GM19035 (cell line): ENCODE measurements around the gene CABP4.

Experiments
- ATAC-seq: cut with Tn5 transposase; IDR thresholded peaks from one replicate; pipeline ENCODE4 v1.9.1; 2021; ENCODE audit not compliant: unreplicated experiment

The CABP4 gene

DNA sequence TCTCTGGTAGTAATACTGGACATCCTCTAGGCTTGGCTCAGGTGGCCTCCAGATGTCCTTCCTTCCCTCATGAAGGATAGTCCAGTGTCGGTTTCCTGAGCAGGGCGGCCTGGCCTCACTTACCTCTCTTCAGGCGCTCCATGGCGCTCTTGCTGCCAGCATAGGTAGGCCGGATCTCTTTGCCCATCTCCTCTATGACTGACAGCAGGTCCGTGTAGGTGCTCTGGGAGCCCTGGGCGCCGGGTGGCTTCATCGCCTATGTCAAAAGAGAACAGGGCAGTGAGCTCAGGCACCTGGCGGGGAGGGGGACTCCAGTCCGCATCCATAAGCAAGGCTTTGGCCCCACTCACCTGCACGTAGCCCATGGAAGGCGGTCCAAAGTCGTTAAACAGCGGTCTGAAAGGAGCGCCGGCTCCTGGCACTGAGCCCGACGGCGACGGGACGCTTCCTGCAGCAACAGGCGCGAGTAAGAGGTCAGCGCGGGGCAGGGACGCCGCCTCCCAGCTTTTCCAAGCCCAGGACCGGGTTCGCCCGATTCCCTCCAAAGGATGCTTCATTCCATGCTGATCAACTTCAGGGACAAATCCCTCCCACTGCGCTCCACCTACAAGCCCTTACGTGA is 52.2 kb downstream of the CABP4 start:
- no peak for ATAC-seq

- peak; percentile 65 for ATAC-seq
Observed at GRCh38 chr11:67507864-67508485, 52.8 kb downstream of the CABP4 start, which contains the start of gene CDK2AP2. TSS of gene CDK2AP2 (minus strand) at chr11:67508162. CDS start at chr11:67508082, 80 bp downstream.

DNA sequence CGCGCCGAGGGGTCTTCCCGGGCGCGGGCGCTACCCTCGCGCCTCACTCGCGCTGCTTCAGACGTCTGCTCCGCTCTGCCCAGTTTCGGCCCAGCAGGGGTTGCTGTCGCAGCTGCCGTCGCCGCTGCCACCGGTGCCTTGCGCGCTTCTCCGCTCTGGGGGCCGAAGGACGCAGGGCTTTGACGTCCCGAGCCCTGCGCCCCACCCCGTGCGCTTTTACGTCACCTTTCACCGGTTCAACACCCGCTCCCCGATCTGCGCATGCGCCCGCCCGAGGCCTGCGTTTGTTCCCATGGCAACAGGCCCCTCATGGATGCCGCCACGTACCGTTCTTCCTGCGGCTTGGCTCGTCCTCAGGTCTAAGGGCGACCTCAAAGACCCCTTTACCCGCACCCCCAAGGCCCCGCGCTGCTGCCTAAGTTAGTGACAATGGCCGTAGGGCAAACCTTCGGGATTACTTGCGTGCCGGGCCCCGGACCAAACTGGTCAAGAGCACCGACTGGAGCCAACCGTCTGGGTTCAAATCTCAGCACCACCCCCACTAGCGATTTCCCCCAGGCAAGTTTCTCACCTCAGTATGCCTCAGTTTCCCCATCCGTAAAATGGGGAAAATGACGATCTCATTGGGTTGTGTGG is 53.5 kb downstream of the CABP4 start:
- peak; percentile 40 for ATAC-seq

DNA sequence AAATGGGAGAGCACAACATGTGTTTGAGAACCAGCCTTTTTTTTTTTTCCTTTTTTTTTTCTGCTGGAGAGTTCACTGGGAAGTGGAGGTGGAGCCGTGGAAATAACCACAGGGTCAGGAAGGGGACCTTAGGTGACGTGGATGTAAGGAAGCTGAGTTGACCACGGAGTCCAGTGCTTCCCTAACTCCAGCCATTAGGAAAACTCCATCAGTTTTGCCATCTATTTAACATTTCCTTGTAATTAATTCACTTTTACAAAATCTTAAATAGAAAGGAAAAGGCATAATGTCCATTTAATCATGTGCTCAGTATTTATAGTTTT is 54.8 kb downstream of the CABP4 start:
- no peak for ATAC-seq
